HepG2 (cell line): ENCODE measurements around the gene KRT27. TPM values are rescaled to one million over a fixed set of nuclear protein-coding genes. Genes with fewer than 3 reads are reported as not detected.
A peak's percentile ranks its signal among the peaks of the same experiment; 100 is the strongest.

Source experiments
- AHR ChIP-seq: IDR thresholded peaks from 2 replicates; pipeline ENCODE4 v1.6.1; 2018; ENCODE audit warnings: missing genetic modification reagents, missing compliant biosample characterization
- ARID3A ChIP-seq: IDR thresholded peaks from 2 replicates; pipeline ENCODE4 v1.6.1; 2012; ENCODE audit warnings: low read depth, low read length, improper control_type of control experiment
- CBFB ChIP-seq: sonication (generic); formaldehyde crosslinking; IDR thresholded peaks from 2 replicates; pipeline ENCODE4 v1.4.0; 2020; ENCODE audit warnings: missing genetic modification reagents
- CCAR2 ChIP-seq: fragments of 200-400 bp; formaldehyde crosslinking; optimal IDR thresholded peaks from 2 replicates; pipeline ENCODE3; 2018; ENCODE audit warnings: low read depth, mild to moderate bottlenecking, low read length, moderate library complexity
- ETV5 ChIP-seq: IDR thresholded peaks from 2 replicates; pipeline ENCODE4 v1.6.1; 2018; ENCODE audit warnings: missing biosample characterization, missing genetic modification reagents, inconsistent platforms, borderline replicate concordance
- HDAC2 ChIP-seq: sonication (generic); formaldehyde crosslinking; IDR thresholded peaks from 2 replicates; pipeline ENCODE4 v1.4.0; 2020; ENCODE audit warnings: missing genetic modification reagents
- KAT2B ChIP-seq: fragments of 150-350 bp; IDR thresholded peaks from 2 replicates; pipeline ENCODE4 v1.6.1; 2014; ENCODE audit warnings: low read depth, low read length, borderline replicate concordance
- KDM5A ChIP-seq: fragments of 200-600 bp; sonication (generic); IDR thresholded peaks from 2 replicates; pipeline ENCODE4 v1.7.0; 2018; ENCODE audit warnings: antibody characterized with exemption, mild to moderate bottlenecking, low read length, borderline replicate concordance
- NPAS2 ChIP-seq: sonication (generic); formaldehyde crosslinking; IDR thresholded peaks from 2 replicates; pipeline ENCODE4 v1.8.0; 2022; ENCODE audit warnings: mild to moderate bottlenecking, missing genetic modification reagents, borderline replicate concordance
- RAD51 ChIP-seq: fragments of 450-650 bp; IDR thresholded peaks from 2 replicates; pipeline ENCODE4 v1.6.1; 2016; ENCODE audit warnings: borderline replicate concordance
- SMC3 ChIP-seq: IDR thresholded peaks from 2 replicates; pipeline ENCODE4 v1.6.1; 2011; ENCODE audit warnings: low read length, improper control_type of control experiment
- ZBTB38 ChIP-seq: sonication (generic); formaldehyde crosslinking; IDR thresholded peaks from 2 replicates; pipeline ENCODE4 v1.5.1; 2020; ENCODE audit warnings: mild to moderate bottlenecking, missing genetic modification reagents
- ZBTB39 ChIP-seq: sonication (generic); formaldehyde crosslinking; IDR thresholded peaks from 2 replicates; pipeline ENCODE4 v1.5.0; 2020; ENCODE audit warnings: missing genetic modification reagents
- ZNF234 ChIP-seq: sonication (generic); formaldehyde crosslinking; conservative IDR thresholded peaks from 2 replicates; pipeline ENCODE4 v1.5.1; 2020; ENCODE audit warnings: mild to moderate bottlenecking, missing genetic modification reagents
- ZNF235 ChIP-seq: sonication (generic); formaldehyde crosslinking; IDR thresholded peaks from 2 replicates; pipeline ENCODE4 v1.8.1; 2023; ENCODE audit warnings: mild to moderate bottlenecking, missing genetic modification reagents, borderline replicate concordance
- ZNF350 ChIP-seq: sonication (generic); formaldehyde crosslinking; IDR thresholded peaks from 2 replicates; pipeline ENCODE4 v1.4.0; 2020; ENCODE audit warnings: mild to moderate bottlenecking, low read depth, missing genetic modification reagents, borderline replicate concordance
- ZNF501 ChIP-seq: sonication (generic); formaldehyde crosslinking; IDR thresholded peaks from 2 replicates; pipeline ENCODE4 v1.5.1; 2020; ENCODE audit warnings: mild to moderate bottlenecking, moderate library complexity, missing genetic modification reagents
- ZNF616 ChIP-seq: sonication (generic); formaldehyde crosslinking; IDR thresholded peaks from 2 replicates; pipeline ENCODE4 v1.5.0; 2020; ENCODE audit warnings: low read depth, mild to moderate bottlenecking, missing genetic modification reagents
- ZNF619 ChIP-seq: sonication (generic); formaldehyde crosslinking; IDR thresholded peaks from 2 replicates; pipeline ENCODE4 v1.4.0; 2020; ENCODE audit warnings: mild to moderate bottlenecking, missing genetic modification reagents
- ZNF784 ChIP-seq: sonication (generic); formaldehyde crosslinking; IDR thresholded peaks from 2 replicates; pipeline ENCODE4 v1.5.1; 2020; ENCODE audit warnings: missing genetic modification reagents, mild to moderate bottlenecking, borderline replicate concordance
- ZNF816 ChIP-seq: sonication (generic); formaldehyde crosslinking; IDR thresholded peaks from 2 replicates; pipeline ENCODE4 v1.8.0; 2022; ENCODE audit warnings: missing genetic modification reagents, mild to moderate bottlenecking, borderline replicate concordance
- ZXDC ChIP-seq: sonication (generic); formaldehyde crosslinking; IDR thresholded peaks from 2 replicates; pipeline ENCODE4 v1.5.0; 2020; ENCODE audit warnings: mild to moderate bottlenecking, missing genetic modification reagents
- polyA plus RNA-seq, 8 experiments: library from polyadenylated mRNA; depleted of rRNA in 3 of 8; stranded (reverse) in 7 of 8; unstranded in 1 of 8; fragments of >200 nt; fragmentation: Illumina TruSeq in 4 of 8; extraction: Trizol in 4 of 8; gene quantifications; 2 replicates each; pipeline versions ENCODE4 v1.2.1 to v1.2.3, GENCODE V29; 2011 to 2016; ENCODE audit warnings: low read depth in 4 of 8, missing spikeins in 1 of 8, mixed read lengths in 1 of 8; ENCODE audit not compliant: insufficient read depth in 1 of 8
- total RNA-seq, 5 experiments: library from RNA; depleted of rRNA; stranded (reverse); fragments of >200 nt; fragmentation: Illumina TruSeq; extraction: Trizol; gene quantifications; 2 replicates each; pipeline ENCODE4 v1.2.3, GENCODE V29; 2016; ENCODE audit warnings: low read depth in 1 of 5

Gene KRT27
- total and polyA plus RNA-seq, 2 of the 13 experiments (the other 11 are each of a cell fraction or from before 2014, with no cell fraction given) = not detected

- TF ChIP-seq ZXDC (CRISPR knock-in tag) (0 out of 2 replicates have a peak, but pooled peaks have one; percentile 61), ZNF350 (no peak), NPAS2 (no peak), SMC3 (no peak), ZBTB39 (no peak), AHR (CRISPR knock-in tag) (no peak), KAT2B (no peak), ZNF234 (CRISPR knock-in tag) (no peak), ARID3A (0 out of 2 replicates have a peak, but pooled peaks have one; percentile 11), ZNF619 (no peak), CCAR2 (no peak), RAD51 (no peak), ZNF616 (CRISPR knock-in tag) (0 out of 2 replicates have a peak, but pooled peaks have one; percentile 43), ZBTB38 (peak; percentile 37; the same call in 1 of the 2 replicates), ETV5 (no peak), ZNF816 (CRISPR knock-in tag) (0 out of 2 replicates have a peak, but pooled peaks have one; percentile 57), ZNF784 (no peak; the same call in 1 of the 2 replicates), CBFB (no peak), HDAC2 (CRISPR knock-in tag) (no peak), ZNF235 (CRISPR knock-in tag) (no peak), ZNF501 (CRISPR knock-in tag) (0 out of 2 replicates have a peak, but pooled peaks have one; percentile 53), KDM5A (no peak)
- TF ChIP-seq, all 625 proteins: peak for 136
These were observed 36.6 kb upstream of the KRT27 start (continued) for GRCh38 chr17:40818733-40819527.
